GM12878 (cell line): ENCODE data around the gene MYO7A. TPM values are rescaled to one million over a fixed set of nuclear protein-coding genes. Genes with fewer than 3 reads are reported as not detected.

Experiments
- ATAC-seq: fragments of 200-7000 bp; cut with Tn5 transposase; 3 replicates; pipeline ENCODE4 v1.9.1; 2020; ENCODE audit warnings: mild to moderate bottlenecking, moderate library complexity
- BruUV-seq: library from RNA; stranded (reverse); fragments of 400-500 nt; replicated peaks from 2 replicates; lab custom pipeline; 2021; lab: Mats Ljungman, UMichigan
- CTCF ChIA-PET: fragments of 300-600 bp; sonication (Branson Sonifier 250); formaldehyde crosslinking; extraction: SDS; loops from one replicate; lab custom pipeline; 2021; ENCODE audit warnings: inconsistent platforms; lab: Yijun Ruan, JAX
- POLR2A ChIA-PET: fragments of 350-600 bp; formaldehyde crosslinking; extraction: SDS; loops from one replicate; lab custom pipeline; 2021; ENCODE audit warnings: inconsistent platforms; lab: Charles Lee
- RAD21 ChIA-PET: fragments of 300-600 bp; sonication (Branson Sonifier 250); formaldehyde crosslinking; loops from one replicate; lab custom pipeline; 2023; ENCODE audit warnings: antibody characterized with exemption; ENCODE audit not compliant: unreplicated experiment; lab: Charles Lee
- SMC1A ChIA-PET: fragments of 300-600 bp; sonication (Branson Sonifier 250); formaldehyde crosslinking; loops from one replicate; lab custom pipeline; 2023; ENCODE audit not compliant: unreplicated experiment, uncharacterized antibody; lab: Charles Lee
- DNase-seq: peaks from one replicate; pipeline ENCODE4 v3.0.0-alpha.2; 2011; ENCODE audit warnings: low read depth, low spot score
- FAIRE-seq: peaks from 3 replicates; lab custom pipeline; 2011; peaks lifted over from hg19 to GRCh38; lab: Jason Lieb, UNC
- H2AFZ ChIP-seq: 2 replicates; pipeline ENCODE4 v1.6.0; 2011; ENCODE audit warnings: low read depth, low read length, control low read depth; ENCODE audit not compliant: control insufficient read depth
- H3K27ac ChIP-seq: 2 replicates; pipeline ENCODE4 v1.5.1; 2011; ENCODE audit warnings: control low read depth; ENCODE audit not compliant: control insufficient read depth, insufficient read depth
- H3K27me3 ChIP-seq, 2 experiments: replicated peaks in 1 of 2; 2 replicates each; pipeline versions ENCODE4 v1.6.0 to v1.6.1; 2011; ENCODE audit warnings: low read length in 1 of 2; ENCODE audit not compliant: control insufficient read depth in 2 of 2, insufficient read depth in 2 of 2
- H3K36me3 ChIP-seq, 2 experiments: 2 replicates each; pipeline ENCODE4 v1.5.1; 2011; ENCODE audit warnings: low read length in 1 of 2; ENCODE audit not compliant: control insufficient read depth in 2 of 2, insufficient read depth in 2 of 2
- H3K4me1 ChIP-seq: 2 replicates; pipeline ENCODE4 v1.6.1; 2011; ENCODE audit warnings: mild to moderate bottlenecking, low read length, moderate library complexity, mixed read lengths; ENCODE audit not compliant: control insufficient read depth, insufficient read depth
- H3K4me2 ChIP-seq: 2 replicates; pipeline ENCODE4 v1.6.0; 2011; ENCODE audit warnings: control low read depth; ENCODE audit not compliant: control insufficient read depth, insufficient read depth
- H3K4me3 ChIP-seq: fragments of 200-600 bp; sonication (generic); 2 replicates; pipeline ENCODE4 v1.5.1; 2016
- H3K79me2 ChIP-seq: 2 replicates; pipeline ENCODE4 v1.6.0; 2011; ENCODE audit warnings: low read length; ENCODE audit not compliant: control insufficient read depth, insufficient read depth
- H3K9ac ChIP-seq: 2 replicates; pipeline ENCODE4 v1.8.0; 2011; ENCODE audit warnings: low read length, control low read depth, mixed read lengths; ENCODE audit not compliant: control insufficient read depth, insufficient read depth
- H3K9me3 ChIP-seq: replicated peaks from 3 replicates; pipeline ENCODE4 v1.5.1; 2011; ENCODE audit warnings: mild to moderate bottlenecking, low read length; ENCODE audit not compliant: control insufficient read depth, insufficient read depth
- H4K20me1 ChIP-seq: 2 replicates; pipeline ENCODE4 v1.6.0; 2011; ENCODE audit not compliant: control insufficient read depth, insufficient read depth
- BMI1 ChIP-seq: fragments of 450-650 bp; IDR thresholded peaks from 2 replicates; pipeline ENCODE4 v1.6.1; 2016; ENCODE audit warnings: mild to moderate bottlenecking, moderate library complexity, borderline replicate concordance
- CBX3 ChIP-seq: fragments of 200-600 bp; sonication (generic); IDR thresholded peaks from 2 replicates; pipeline ENCODE4 v1.6.1; 2016; ENCODE audit warnings: low read depth, borderline replicate concordance
- DPF2 ChIP-seq: fragments of 450-650 bp; IDR thresholded peaks from 2 replicates; pipeline ENCODE4 v1.6.1; 2017; ENCODE audit warnings: mild to moderate bottlenecking
- EED ChIP-seq: sonication (generic); IDR thresholded peaks from 2 replicates; pipeline ENCODE4 v1.6.1; 2016; ENCODE audit warnings: antibody characterized with exemption, low read depth
- JUNB ChIP-seq: IDR thresholded peaks from 2 replicates; pipeline ENCODE4 v1.6.1; 2016; ENCODE audit warnings: antibody characterized with exemption, mild to moderate bottlenecking
- MTA3 ChIP-seq: IDR thresholded peaks from 2 replicates; pipeline ENCODE4 v1.6.1; 2012; ENCODE audit warnings: low read length, inconsistent platforms, borderline replicate concordance
- PAX5 ChIP-seq: IDR thresholded peaks from 2 replicates; pipeline ENCODE4 v1.6.1; 2011; ENCODE audit warnings: low read depth, low read length, borderline replicate concordance
- POU2F2 ChIP-seq: IDR thresholded peaks from 3 replicates; pipeline ENCODE4 v1.6.1; 2011; ENCODE audit warnings: low read depth, mild to moderate bottlenecking, low read length, borderline replicate concordance
- RB1 ChIP-seq: fragments of 450-650 bp; formaldehyde crosslinking; IDR thresholded peaks from 2 replicates; pipeline ENCODE4 v1.6.1; 2017; ENCODE audit warnings: mild to moderate bottlenecking, borderline replicate concordance
- RELA ChIP-seq: fragments of 450-650 bp; IDR thresholded peaks from 2 replicates; pipeline ENCODE4 v1.8.0; 2014; ENCODE audit warnings: borderline replicate concordance; ENCODE audit not compliant: partially characterized antibody
- STAT3 ChIP-seq: IDR thresholded peaks from 2 replicates; pipeline ENCODE4 v1.6.1; 2011; ENCODE audit warnings: low read depth, low read length, improper control_type of control experiment
- WRNIP1 ChIP-seq: IDR thresholded peaks from 2 replicates; pipeline ENCODE4 v1.6.1; 2011; ENCODE audit warnings: low read depth, low read length, improper control_type of control experiment, borderline replicate concordance
- YY1 ChIP-seq: IDR thresholded peaks from 2 replicates; pipeline ENCODE4 v1.6.1; 2011; ENCODE audit warnings: low read depth, mild to moderate bottlenecking, low read length
- WGBS: methylation state at CpG from one replicate; pipeline ENCODE4 v1.1.6; 2016; ENCODE audit warnings: low lambda C conversion rate; ENCODE audit not compliant: insufficient replicate concordance, insufficient coverage; ENCODE audit errors: missing lambda C conversion rate; 5-methylcytosine and 5-hydroxymethylcytosine counted together
- in situ Hi-C: fragments of 300-500 bp; cut with MboI; formaldehyde crosslinking; loops from 9 replicates; pipeline ENCODE4 v1.14.3; 2018; ENCODE audit warnings: mixed read lengths
- intact Hi-C: fragments of 100-400 bp; cut with micrococcal nuclease; formaldehyde crosslinking; loops from one replicate; pipeline ENCODE4 v1.14.2; 2022; ENCODE audit not compliant: unreplicated experiment
- polyA plus RNA-seq, 11 experiments: library from polyadenylated mRNA; depleted of rRNA in 4 of 11; unstranded in 6 of 11; stranded (reverse) in 5 of 11; fragments of >200 nt; fragmentation: Nextera tagmentation in 4 of 11; fragmentation: Illumina TruSeq in 1 of 11; extraction: Ambion mirVana in 4 of 11; extraction: Trizol in 1 of 11; gene quantifications; 1 replicate in 1 of 11; 2 replicates in 10 of 11; pipeline versions ENCODE4 v1.2.1 to v1.2.3, GENCODE V29; 2011 to 2016; ENCODE audit warnings: inconsistent platforms in 2 of 11, missing spikeins in 2 of 11, low read depth in 1 of 11
- total RNA-seq, 4 experiments: library from RNA; depleted of rRNA in 3 of 4; stranded (reverse); fragments of >200 nt in 3 of 4; fragmentation: Illumina TruSeq in 1 of 4; extraction: Trizol in 1 of 4; gene quantifications; 2 replicates each; pipeline versions ENCODE4 v1.2.1 to v1.2.3, GENCODE V29; 2013 to 2021
- TF ChIP-seq, protein P1 (sequence below): IDR thresholded peaks from 2 replicates; pipeline ENCODE4 v1.6.1; 2012; ENCODE audit warnings: improper control_type of control experiment, low read depth, low read length; ENCODE audit not compliant: insufficient replicate concordance
- TF ChIP-seq, protein P2 (sequence below): IDR thresholded peaks from 2 replicates; pipeline ENCODE4 v1.6.1; 2011; ENCODE audit warnings: borderline replicate concordance, low read depth, mild to moderate bottlenecking, moderate library complexity, mixed read lengths, low read length; ENCODE audit not compliant: insufficient read depth; ENCODE audit errors: extremely low read length
- TF ChIP-seq, protein P3 (sequence below): fragments of 450-650 bp; IDR thresholded peaks from 2 replicates; pipeline ENCODE4 v1.6.1; 2017; ENCODE audit warnings: mild to moderate bottlenecking, moderate library complexity

MYO7A gene
- total and polyA plus RNA-seq, 10 of the 15 experiments (the other 5 are each of a cell fraction or from before 2014, with no cell fraction given) = 0.01 to 0.21 (median 0.04) TPM; not detected in 6

DNA sequence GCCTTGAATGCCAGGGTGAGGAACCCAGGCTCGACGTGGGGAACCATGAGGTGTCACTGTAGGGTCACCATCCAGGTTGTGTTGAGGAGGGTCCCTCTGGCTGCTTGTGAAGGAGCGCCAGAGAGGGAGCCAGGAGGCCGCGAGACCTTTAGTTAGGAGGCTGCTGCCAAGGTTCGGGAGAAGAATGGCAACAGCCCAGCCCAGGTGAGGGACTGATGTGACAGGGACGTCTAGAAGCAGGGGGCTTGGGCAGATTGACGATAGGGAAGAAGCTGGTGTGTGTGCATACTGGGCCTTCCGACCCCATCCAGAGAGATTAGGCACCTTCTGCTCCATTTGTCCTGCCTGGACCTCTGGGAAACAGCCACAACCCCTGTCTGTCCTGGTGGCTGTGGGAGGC is 49.0 kb downstream of the MYO7A start:
- no TSS peak for BruUV-seq
- H3K9ac ChIP-seq = no peak overlapping the region
- ATAC-seq (no peak), FAIRE-seq (no peak), DNase-seq (no peak)
- H4K20me1 ChIP-seq = no peaks in the 10 kb centered on the region
- ChIA-PET RAD21 (no interaction called here), POLR2A (no interaction called here), CTCF (no interaction called here), SMC1A (interaction anchor here (1.1 kb wide), 1 partner anchor 10 kb away, joined by 3 read pairs; no protein-coding TSS in a partner anchor)
- H3K9me3 ChIP-seq = no peaks in the 10 kb centered on the region
- WGBS = 47% methylated on average over 9 of the region's 9 CpGs
- intact Hi-C loops (no loop called here), in situ Hi-C loops (no loop called here)
- H3K36me3 ChIP-seq = no peaks in the 10 kb centered on the region
- no peak overlapping the region for H3K27ac ChIP-seq
- H3K27me3 ChIP-seq = no peaks in the 10 kb centered on the region; a peak in 1 of 4 replicates
- no peaks in the 10 kb centered on the region for H3K79me2 ChIP-seq
- no peak overlapping the region for H3K4me3 ChIP-seq
- H3K4me2 ChIP-seq = no peak overlapping the region
- no peak overlapping the region for H2AFZ ChIP-seq
- peaks cover 7% of the 10 kb centered on the region for H3K4me1 ChIP-seq
- TF ChIP-seq JUNB = no peak
- no peak for TF ChIP-seq RB1
- no peak for TF ChIP-seq BMI1
- no peak for TF ChIP-seq MTA3
- TF ChIP-seq, protein P1, sequence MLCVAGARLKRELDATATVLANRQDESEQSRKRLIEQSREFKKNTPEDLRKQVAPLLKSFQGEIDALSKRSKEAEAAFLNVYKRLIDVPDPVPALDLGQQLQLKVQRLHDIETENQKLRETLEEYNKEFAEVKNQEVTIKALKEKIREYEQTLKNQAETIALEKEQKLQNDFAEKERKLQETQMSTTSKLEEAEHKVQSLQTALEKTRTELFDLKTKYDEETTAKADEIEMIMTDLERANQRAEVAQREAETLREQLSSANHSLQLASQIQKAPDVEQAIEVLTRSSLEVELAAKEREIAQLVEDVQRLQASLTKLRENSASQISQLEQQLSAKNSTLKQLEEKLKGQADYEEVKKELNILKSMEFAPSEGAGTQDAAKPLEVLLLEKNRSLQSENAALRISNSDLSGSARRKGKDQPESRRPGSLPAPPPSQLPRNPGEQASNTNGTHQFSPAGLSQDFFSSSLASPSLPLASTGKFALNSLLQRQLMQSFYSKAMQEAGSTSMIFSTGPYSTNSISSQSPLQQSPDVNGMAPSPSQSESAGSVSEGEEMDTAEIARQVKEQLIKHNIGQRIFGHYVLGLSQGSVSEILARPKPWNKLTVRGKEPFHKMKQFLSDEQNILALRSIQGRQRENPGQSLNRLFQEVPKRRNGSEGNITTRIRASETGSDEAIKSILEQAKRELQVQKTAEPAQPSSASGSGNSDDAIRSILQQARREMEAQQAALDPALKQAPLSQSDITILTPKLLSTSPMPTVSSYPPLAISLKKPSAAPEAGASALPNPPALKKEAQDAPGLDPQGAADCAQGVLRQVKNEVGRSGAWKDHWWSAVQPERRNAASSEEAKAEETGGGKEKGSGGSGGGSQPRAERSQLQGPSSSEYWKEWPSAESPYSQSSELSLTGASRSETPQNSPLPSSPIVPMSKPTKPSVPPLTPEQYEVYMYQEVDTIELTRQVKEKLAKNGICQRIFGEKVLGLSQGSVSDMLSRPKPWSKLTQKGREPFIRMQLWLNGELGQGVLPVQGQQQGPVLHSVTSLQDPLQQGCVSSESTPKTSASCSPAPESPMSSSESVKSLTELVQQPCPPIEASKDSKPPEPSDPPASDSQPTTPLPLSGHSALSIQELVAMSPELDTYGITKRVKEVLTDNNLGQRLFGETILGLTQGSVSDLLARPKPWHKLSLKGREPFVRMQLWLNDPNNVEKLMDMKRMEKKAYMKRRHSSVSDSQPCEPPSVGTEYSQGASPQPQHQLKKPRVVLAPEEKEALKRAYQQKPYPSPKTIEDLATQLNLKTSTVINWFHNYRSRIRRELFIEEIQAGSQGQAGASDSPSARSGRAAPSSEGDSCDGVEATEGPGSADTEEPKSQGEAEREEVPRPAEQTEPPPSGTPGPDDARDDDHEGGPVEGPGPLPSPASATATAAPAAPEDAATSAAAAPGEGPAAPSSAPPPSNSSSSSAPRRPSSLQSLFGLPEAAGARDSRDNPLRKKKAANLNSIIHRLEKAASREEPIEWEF = no peak
- no peak for TF ChIP-seq POU2F2
- TF ChIP-seq, protein P2, sequence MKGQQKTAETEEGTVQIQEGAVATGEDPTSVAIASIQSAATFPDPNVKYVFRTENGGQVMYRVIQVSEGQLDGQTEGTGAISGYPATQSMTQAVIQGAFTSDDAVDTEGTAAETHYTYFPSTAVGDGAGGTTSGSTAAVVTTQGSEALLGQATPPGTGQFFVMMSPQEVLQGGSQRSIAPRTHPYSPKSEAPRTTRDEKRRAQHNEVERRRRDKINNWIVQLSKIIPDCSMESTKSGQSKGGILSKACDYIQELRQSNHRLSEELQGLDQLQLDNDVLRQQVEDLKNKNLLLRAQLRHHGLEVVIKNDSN = no peak
- TF ChIP-seq WRNIP1 = no peak
- TF ChIP-seq RELA = no peak
- no peak for TF ChIP-seq STAT3
- no peak for TF ChIP-seq EED
- TF ChIP-seq, protein P3, sequence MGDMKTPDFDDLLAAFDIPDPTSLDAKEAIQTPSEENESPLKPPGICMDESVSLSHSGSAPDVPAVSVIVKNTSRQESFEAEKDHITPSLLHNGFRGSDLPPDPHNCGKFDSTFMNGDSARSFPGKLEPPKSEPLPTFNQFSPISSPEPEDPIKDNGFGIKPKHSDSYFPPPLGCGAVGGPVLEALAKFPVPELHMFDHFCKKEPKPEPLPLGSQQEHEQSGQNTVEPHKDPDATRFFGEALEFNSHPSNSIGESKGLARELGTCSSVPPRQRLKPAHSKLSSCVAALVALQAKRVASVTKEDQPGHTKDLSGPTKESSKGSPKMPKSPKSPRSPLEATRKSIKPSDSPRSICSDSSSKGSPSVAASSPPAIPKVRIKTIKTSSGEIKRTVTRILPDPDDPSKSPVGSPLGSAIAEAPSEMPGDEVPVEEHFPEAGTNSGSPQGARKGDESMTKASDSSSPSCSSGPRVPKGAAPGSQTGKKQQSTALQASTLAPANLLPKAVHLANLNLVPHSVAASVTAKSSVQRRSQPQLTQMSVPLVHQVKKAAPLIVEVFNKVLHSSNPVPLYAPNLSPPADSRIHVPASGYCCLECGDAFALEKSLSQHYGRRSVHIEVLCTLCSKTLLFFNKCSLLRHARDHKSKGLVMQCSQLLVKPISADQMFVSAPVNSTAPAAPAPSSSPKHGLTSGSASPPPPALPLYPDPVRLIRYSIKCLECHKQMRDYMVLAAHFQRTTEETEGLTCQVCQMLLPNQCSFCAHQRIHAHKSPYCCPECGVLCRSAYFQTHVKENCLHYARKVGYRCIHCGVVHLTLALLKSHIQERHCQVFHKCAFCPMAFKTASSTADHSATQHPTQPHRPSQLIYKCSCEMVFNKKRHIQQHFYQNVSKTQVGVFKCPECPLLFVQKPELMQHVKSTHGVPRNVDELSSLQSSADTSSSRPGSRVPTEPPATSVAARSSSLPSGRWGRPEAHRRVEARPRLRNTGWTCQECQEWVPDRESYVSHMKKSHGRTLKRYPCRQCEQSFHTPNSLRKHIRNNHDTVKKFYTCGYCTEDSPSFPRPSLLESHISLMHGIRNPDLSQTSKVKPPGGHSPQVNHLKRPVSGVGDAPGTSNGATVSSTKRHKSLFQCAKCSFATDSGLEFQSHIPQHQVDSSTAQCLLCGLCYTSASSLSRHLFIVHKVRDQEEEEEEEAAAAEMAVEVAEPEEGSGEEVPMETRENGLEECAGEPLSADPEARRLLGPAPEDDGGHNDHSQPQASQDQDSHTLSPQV = no peak
- TF ChIP-seq YY1 = no peak
- no peak for TF ChIP-seq DPF2
- no peak for TF ChIP-seq CBX3
- TF ChIP-seq PAX5 = no peak
